Transverse colon (tissue), 4 donors: Measurements from ENCODE around the gene MAGI2. TPM values are rescaled to one million over a fixed set of nuclear protein-coding genes. Genes with fewer than 3 reads are reported as not detected.

Experiments
- DNase-seq: peaks from one replicate; pipeline ENCODE4 v3.0.0-alpha.2; 2019
- H3K27ac ChIP-seq, 4 donors: fragments of 200-600 bp; sonication (generic); 2 replicates each; pipeline ENCODE4 v1.5.1; 2016 to 2018; ENCODE audit warnings: inconsistent platforms in 4 of 4
- H3K27me3 ChIP-seq: fragments of 200-600 bp; sonication (generic); 2 replicates; pipeline ENCODE4 v1.5.1; 2017; ENCODE audit warnings: inconsistent platforms
- H3K36me3 ChIP-seq, 4 donors: fragments of 200-600 bp; sonication (generic); 2 replicates each; pipeline ENCODE4 v1.5.1; 2017 to 2019; ENCODE audit warnings: inconsistent platforms in 4 of 4
- H3K4me1 ChIP-seq, 4 donors: fragments of 200-600 bp; sonication (generic); 2 replicates each; pipeline ENCODE4 v1.5.1; 2017 to 2020; ENCODE audit warnings: inconsistent platforms in 4 of 4
- H3K4me3 ChIP-seq, 4 donors: fragments of 200-600 bp; sonication (generic); 1 replicate in 1 of 4; 2 replicates in 3 of 4; pipeline versions ENCODE4 v1.5.1 to v1.6.1; 2017 to 2019; ENCODE audit warnings: inconsistent platforms in 4 of 4
- H3K9me3 ChIP-seq, 2 donors: fragments of 200-600 bp; sonication (generic); 2 replicates each; pipeline ENCODE4 v1.5.1; 2017 to 2019; ENCODE audit warnings: inconsistent platforms in 2 of 2
- CTCF ChIP-seq, 5 experiments: fragments of 200-600 bp in 3 of 5; fragments of 450-650 bp in 2 of 5; sonication (generic) in 3 of 5; IDR thresholded peaks; 1 replicate in 2 of 5; 2 replicates in 3 of 5; pipeline ENCODE4 v1.5.1; 2016 to 2017; ENCODE audit warnings: antibody characterized with exemption in 5 of 5, inconsistent platforms in 3 of 5, mild to moderate bottlenecking in 2 of 5, moderate library complexity in 1 of 5
- EP300 ChIP-seq: sonication (generic); formaldehyde crosslinking; IDR thresholded peaks from one replicate; pipeline ENCODE4 v1.6.1; 2017; ENCODE audit warnings: antibody characterized with exemption, low read depth
- POLR2A ChIP-seq: fragments of 450-650 bp; IDR thresholded peaks from one replicate; pipeline ENCODE4 v1.6.1; 2016; ENCODE audit warnings: antibody characterized with exemption, mild to moderate bottlenecking, moderate library complexity
- POLR2AphosphoS5 ChIP-seq, 3 donors: sonication (generic); formaldehyde crosslinking; IDR thresholded peaks; one replicate each; pipeline ENCODE4 v1.6.1; 2016; ENCODE audit warnings: antibody characterized with exemption in 3 of 3
- WGBS, 2 donors: methylation state at CpG; one replicate each; pipeline ENCODE4 v1.1.5; 2018; ENCODE audit warnings: low coverage in 1 of 2; 5-methylcytosine and 5-hydroxymethylcytosine counted together
- in situ Hi-C, 4 donors: fragments of 200-750 bp; cut with MboI; loops; one replicate each; pipeline versions ENCODE4 v1.15.0 to v1.15.1; 2017; ENCODE audit warnings: low sequenced_read_pairs in 3 of 4, low pct_ligation_motif_present in 1 of 4, low pct_unique_long_range_greater_than_20kb in 1 of 4
- intact Hi-C: fragments of 100-400 bp; cut with DNase I; formaldehyde crosslinking; loops from one replicate; pipeline ENCODE4 v1.15.1; 2023; ENCODE audit warnings: low total_unique reads
- total RNA-seq, 4 donors: library from RNA; depleted of rRNA; stranded (reverse); fragments of >200 nt; gene quantifications; one replicate each; pipeline ENCODE4 v1.1.0, GENCODE V29; 2016

MAGI2 gene
- total RNA-seq, 4 donors from 2014 or later: 1.6 to 9.7 (median 4.1) TPM

- no peak for TF ChIP-seq POLR2AphosphoS5 (IDR thresholded peaks at IDR 0.05)
- TF ChIP-seq CTCF (IDR thresholded peaks at IDR 0.05): no peak
- TF ChIP-seq EP300: no peak
- TF ChIP-seq POLR2A: no peak
- no peak for DNase-seq
- H3K27me3 ChIP-seq: no peaks in the 10 kb centered on the region
- H3K9me3 ChIP-seq: no peaks in the 10 kb centered on the region
- no peak overlapping the region for H3K4me3 ChIP-seq
- intact Hi-C loops (no loop called here), in situ Hi-C loops (no loop called here)
- H3K36me3 ChIP-seq: no peaks in the 10 kb centered on the region
- 17 to 53% methylated on average over 2 of the region's 2 CpGs for WGBS, 2 donors
- no peak overlapping the region for H3K27ac ChIP-seq
- no peaks in the 10 kb centered on the region for H3K4me1 ChIP-seq
Measured at GRCh38 chr7:79332091-79332490, 121.4 kb downstream of the MAGI2 start.

- WGBS, 2 donors: 86 to 90% methylated on average over 4 of the region's 4 CpGs
Measured at GRCh38 chr7:79329464-79329863, 124.0 kb downstream of the MAGI2 start.

DNA sequence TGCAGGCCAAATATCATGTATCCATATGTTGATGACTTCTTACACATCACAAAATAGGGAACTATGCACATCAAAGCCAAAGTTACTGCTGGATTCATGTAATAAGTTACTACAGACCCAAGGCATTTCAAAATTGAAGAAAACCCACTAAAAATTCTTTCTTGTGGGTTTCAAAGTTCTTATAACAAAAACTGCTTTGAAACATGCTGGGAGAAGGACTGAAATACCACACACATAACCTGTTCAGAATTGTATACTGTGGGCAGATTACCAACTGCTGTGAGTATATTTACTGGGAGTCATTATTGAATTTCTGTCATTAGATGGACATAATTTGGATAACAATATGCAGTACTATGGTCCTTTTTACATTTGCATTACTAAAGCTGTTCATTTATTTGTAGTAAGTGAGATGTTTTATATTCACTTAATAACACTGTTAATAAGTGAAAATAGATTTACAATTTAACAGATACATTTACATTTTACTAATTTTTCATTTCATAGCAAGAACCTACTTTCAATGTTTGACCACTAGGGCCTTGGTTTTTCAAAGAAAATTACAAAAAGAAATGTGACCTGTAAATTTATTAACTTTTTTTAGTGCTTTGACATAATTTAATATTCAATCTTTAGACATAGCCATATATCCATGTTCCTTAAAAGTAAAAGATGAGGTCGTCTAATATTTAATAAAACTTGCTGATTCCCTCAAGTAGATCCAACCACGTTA is 132.6 kb downstream of the MAGI2 start:
- Histone ChIP-seq H3K27ac (no peak overlapping the region), H3K9me3 (no peaks in the 10 kb centered on the region), H3K4me3 (no peak overlapping the region), H3K27me3 (no peaks in the 10 kb centered on the region), H3K4me1 (no peaks in the 10 kb centered on the region), H3K36me3 (no peaks in the 10 kb centered on the region)
- DNase-seq: no peak
- intact Hi-C loops: loop anchor here (5.0 kb wide), 1 partner anchor 444 kb away; no protein-coding TSS in a partner anchor
- WGBS, 2 donors: 18 to 39% methylated on average over 2 of the region's 2 CpGs
- no peak for TF ChIP-seq POLR2A
- TF ChIP-seq CTCF (IDR thresholded peaks at IDR 0.05): no peak
- TF ChIP-seq POLR2AphosphoS5 (IDR thresholded peaks at IDR 0.05): no peak
- TF ChIP-seq EP300: no peak
- in situ Hi-C loops: no loop called here

More at GRCh38 chr7:79329464-79329863, 124.0 kb downstream of the MAGI2 start:
- TF ChIP-seq POLR2A (no peak), EP300 (no peak), POLR2AphosphoS5 (IDR thresholded peaks at IDR 0.05) (no peak), CTCF (IDR thresholded peaks at IDR 0.05) (no peak)
- H3K27ac ChIP-seq: no peak overlapping the region
- H3K9me3 ChIP-seq: no peaks in the 10 kb centered on the region
- intact Hi-C loops: no loop called here
- no peaks in the 10 kb centered on the region for H3K4me1 ChIP-seq
- H3K4me3 ChIP-seq: no peak overlapping the region
- H3K36me3 ChIP-seq: no peaks in the 10 kb centered on the region
- in situ Hi-C loops: no loop called here
- H3K27me3 ChIP-seq: no peaks in the 10 kb centered on the region
- DNase-seq: no peak

GRCh38 chr7:79319369-79319768 is 134.1 kb downstream of the MAGI2 start:
- Histone ChIP-seq H3K27ac (no peak overlapping the region), H3K27me3 (no peaks in the 10 kb centered on the region), H3K36me3 (no peaks in the 10 kb centered on the region), H3K4me1 (no peaks in the 10 kb centered on the region), H3K9me3 (no peaks in the 10 kb centered on the region), H3K4me3 (no peak overlapping the region)
- intact Hi-C loops: no loop called here
- no peak for TF ChIP-seq CTCF (IDR thresholded peaks at IDR 0.05)
- TF ChIP-seq POLR2AphosphoS5 (IDR thresholded peaks at IDR 0.05): no peak
- no peak for TF ChIP-seq EP300
- TF ChIP-seq POLR2A: no peak
- no peak for DNase-seq
- 60 to 68% methylated on average over 1 of the region's 1 CpG for WGBS, 2 donors
- in situ Hi-C loops: no loop called here
